ENCODE data around the gene ANKRA2. TPM values are rescaled to one million over a fixed set of nuclear protein-coding genes. Genes with fewer than 3 reads are reported as not detected.

The ANKRA2 gene
- total RNA-seq, result 32.1 TPM

- peak; percentile 99 for DNase-seq (ENCODE audit: low spot score)
Observed at GRCh38 chr5:73565139-73565968, at the start of gene ANKRA2, which contains the start of gene UTP15. Gene ANKRA2, minus strand, starts transcription at chr5:73565639. Its CDS starts 2,758 bp downstream, at chr5:73562881. Gene UTP15, plus strand, starts transcription at chr5:73565743. Its CDS starts 1,602 bp downstream, at chr5:73567345.

- DNase-seq (ENCODE audit: low spot score), result no peak
Observed at GRCh38 chr5:73615085-73615484, 49.6 kb upstream of the ANKRA2 start.

- DNase-seq (ENCODE audit: low spot score), result no peak
Observed at GRCh38 chr5:73612799-73613198, 47.4 kb upstream of the ANKRA2 start.

GRCh38 chr5:73607228-73607627, 41.8 kb upstream of the ANKRA2 start:
- no peak for DNase-seq (ENCODE audit: low spot score)

- no peak for DNase-seq (ENCODE audit: low spot score)
Observed at GRCh38 chr5:73606206-73606753, 40.8 kb upstream of the ANKRA2 start.

- DNase-seq (ENCODE audit: low spot score), result peak; percentile 51
Observed at GRCh38 chr5:73605223-73606087, 40.0 kb upstream of the ANKRA2 start.

GRCh38 chr5:73603998-73604397, 38.6 kb upstream of the ANKRA2 start:
- DNase-seq (ENCODE audit: low spot score), result no peak

- DNase-seq (ENCODE audit: low spot score), result no peak
Observed at GRCh38 chr5:73599380-73599779, 33.9 kb upstream of the ANKRA2 start.

- DNase-seq (ENCODE audit: low spot score), result no peak
Observed at GRCh38 chr5:73596705-73597328, 31.4 kb upstream of the ANKRA2 start.

- no peak for DNase-seq (ENCODE audit: low spot score)
Observed at GRCh38 chr5:73592551-73592950, 27.1 kb upstream of the ANKRA2 start.

- no peak for DNase-seq (ENCODE audit: low spot score)
Observed at GRCh38 chr5:73591698-73592501, 26.5 kb upstream of the ANKRA2 start.

GRCh38 chr5:73591102-73591695, 25.8 kb upstream of the ANKRA2 start:
- DNase-seq (ENCODE audit: low spot score), result peak; percentile 73

- no peak for DNase-seq (ENCODE audit: low spot score)
Observed at GRCh38 chr5:73587923-73588322, 22.5 kb upstream of the ANKRA2 start.

- no peak for DNase-seq (ENCODE audit: low spot score)
Observed at GRCh38 chr5:73582285-73583145, 17.1 kb upstream of the ANKRA2 start.

- DNase-seq (ENCODE audit: low spot score), result no peak
Observed at GRCh38 chr5:73565969-73566547, 619 bp upstream of the ANKRA2 start.

GRCh38 chr5:73564675-73565074, 764 bp downstream of the ANKRA2 start:
- no peak for DNase-seq (ENCODE audit: low spot score)

GRCh38 chr5:73564018-73564417, 1.4 kb downstream of the ANKRA2 start:
- DNase-seq (ENCODE audit: low spot score), result no peak

- no peak for DNase-seq (ENCODE audit: low spot score)
Observed at GRCh38 chr5:73558950-73559349, 6.5 kb downstream of the ANKRA2 start.

GRCh38 chr5:73552642-73553041, 12.8 kb downstream of the ANKRA2 start:
- DNase-seq (ENCODE audit: low spot score), result no peak
